NCI-H1930 (cell line): ENCODE results near the gene ADAM12.
"Not testable (repeated sequence)": the region's sequence is repeated elsewhere in the genome, so short reads cannot be mapped to it uniquely, and the experiment has no call there.

Source experiments
- DNase-seq, 2 experiments: peaks; one replicate each; lab custom pipeline; 2025; lab: John Stamatoyannopoulos, UW

ADAM12 gene

DNA sequence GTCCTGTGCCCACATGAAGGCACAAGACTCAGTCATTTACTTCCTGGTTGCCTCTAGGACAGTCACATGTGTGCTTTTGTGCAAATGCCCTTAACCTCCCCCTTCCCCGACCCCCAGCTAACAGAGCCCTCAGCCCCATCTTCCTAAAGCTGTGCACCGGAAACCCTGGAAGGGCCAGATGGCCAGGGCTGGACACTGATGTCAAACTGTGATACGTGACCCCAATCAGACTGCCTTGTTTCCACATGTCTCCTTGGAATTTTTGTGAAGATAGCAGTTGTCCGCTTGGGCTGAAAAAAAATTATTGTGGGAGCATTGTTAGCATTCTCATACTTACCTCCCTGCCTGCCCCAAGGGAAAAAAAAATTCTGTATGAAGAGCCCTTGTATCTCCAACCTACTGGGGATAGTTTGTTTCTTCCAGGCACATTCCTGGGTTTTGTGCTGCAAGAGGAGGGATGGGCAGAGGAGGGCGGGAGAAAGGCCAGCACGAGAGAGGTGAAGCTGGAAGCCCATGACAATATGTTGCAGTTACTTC lies 17.0 kb upstream of the ADAM12 start:
- DNase-seq: no peak

DNA sequence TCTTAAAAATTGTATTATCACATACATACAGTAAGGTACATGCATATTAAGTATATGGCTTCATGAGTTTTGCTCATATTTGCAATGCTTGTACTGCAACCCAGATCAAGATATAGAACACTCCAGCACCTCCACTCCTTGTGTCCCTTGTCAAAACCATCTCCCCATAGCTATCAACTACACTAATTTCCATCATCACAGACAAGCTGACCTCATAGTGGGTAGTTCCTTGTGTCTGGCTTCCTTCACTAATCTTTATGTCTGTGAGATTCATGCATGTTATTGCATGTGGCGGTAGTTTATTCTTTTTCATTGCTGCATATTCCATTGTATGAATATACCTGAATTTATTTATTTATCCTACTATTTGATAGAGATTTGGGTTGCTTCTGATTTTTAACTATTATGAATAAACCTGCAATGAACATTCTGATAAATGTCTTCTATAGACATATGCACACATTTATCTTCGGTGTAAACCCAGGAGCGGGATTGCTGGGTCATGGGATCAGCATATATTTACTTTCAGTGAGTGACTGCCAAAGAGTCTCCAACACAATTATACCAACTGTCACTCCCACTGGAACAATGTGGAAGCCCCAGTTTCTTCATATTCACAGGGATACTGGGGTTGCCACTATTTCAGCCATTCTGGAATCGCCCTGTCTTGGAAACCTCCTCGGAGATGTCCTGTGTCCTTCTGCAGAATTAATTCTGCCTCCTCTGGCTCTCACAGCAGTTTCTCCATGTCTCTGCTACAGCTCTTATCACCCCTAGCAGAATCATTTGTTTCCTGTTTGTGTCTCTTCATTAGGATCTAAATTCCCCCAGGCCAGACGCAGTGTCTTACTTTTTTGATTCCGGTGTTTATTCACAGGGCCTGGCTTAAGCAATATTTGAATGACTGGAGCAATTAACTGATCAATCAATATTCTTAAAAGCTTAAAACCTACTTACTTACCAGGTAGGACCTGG lies 14.7 kb upstream of the ADAM12 start:
- DNase-seq: no peak

DNA sequence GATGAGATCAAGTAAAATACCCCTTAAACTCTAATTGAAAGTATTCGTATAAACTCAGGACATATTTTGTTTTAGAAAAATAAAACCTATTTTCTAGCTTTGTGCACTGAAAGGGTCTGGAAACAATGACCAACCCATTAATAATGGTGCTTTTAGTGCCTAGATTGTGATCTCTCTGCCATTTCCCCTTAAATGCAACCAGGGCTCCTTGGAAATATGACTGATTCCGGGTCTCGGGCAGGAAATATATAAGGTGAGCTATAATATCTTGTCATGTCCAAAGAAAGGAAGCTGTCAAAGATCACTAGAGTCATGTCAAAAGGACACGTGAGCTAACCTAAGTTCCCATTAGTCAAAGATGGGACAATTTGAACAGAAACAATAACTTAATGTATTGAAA lies 12.4 kb upstream of the ADAM12 start:
- no peak for DNase-seq

DNA sequence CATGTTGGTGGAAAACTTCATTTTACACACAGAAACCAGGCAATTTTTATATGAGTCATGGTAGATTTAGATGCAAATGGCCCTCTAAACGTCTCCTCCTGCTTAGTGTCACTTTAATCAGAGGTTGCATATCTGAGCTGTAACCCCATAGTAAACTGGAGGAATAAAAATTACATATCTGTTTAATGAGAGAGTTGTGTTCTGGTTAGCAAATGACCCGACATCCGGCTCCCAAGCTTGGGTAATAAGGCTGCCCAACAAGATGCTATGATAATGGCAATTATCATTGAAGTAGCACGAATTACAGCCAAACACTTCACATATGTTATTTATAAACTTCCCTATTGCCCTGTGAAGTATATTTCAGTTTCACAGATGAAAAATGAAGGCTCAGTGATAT lies 10.6 kb upstream of the ADAM12 start:
- DNase-seq: no peak

DNA sequence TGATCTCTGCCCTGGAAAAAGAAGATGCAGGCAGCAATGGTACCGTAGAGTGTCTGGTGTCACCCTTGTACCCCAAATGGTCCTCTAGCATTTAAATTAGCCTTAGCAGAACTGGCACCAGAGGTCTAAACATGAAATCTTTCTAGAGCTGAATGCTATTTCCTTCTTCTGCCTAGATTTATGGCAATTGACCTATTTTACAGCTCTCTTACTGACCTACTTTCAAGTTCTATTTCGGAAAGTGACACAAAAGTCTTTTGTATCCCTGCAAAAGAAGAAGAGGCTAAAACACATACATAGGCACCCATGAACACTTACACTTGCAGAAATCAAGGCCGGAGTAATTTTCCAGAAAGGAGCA lies 10.1 kb upstream of the ADAM12 start:
- DNase-seq: no peak

DNA sequence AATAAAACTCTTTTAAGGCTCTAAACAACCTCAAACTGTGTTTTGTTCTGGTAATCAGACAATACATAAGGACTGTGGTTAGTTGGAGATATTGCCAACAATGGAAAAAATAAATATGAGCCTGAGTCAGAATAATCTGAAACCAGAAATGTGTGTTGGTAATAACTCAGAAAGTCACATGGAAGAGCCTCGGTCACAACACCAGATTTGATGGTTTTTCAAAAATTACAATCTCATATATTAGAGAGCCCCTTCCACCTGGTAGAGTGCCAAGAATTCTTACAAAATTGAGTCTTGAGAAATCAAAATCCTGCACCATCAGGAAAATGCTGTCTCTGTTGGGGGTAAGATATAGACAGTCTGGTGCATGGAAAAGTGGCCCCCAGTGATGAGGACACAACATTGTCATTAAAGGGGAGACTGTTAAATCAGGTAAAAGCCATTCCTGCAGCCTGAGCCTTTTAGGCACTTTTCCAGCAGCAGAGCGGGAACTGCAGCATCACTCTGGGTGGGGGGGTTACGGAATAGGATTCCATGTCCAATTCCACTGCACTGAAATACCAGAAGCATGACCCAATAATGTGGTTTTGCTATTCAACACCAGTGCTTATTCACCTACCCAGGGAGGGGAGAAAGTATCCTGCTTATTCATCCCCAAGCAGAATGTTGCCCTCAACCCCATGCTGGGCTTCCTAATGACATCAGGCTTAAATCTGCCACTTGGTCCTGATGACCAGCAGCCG lies 9.5 kb upstream of the ADAM12 start:
- DNase-seq: no peak

DNA sequence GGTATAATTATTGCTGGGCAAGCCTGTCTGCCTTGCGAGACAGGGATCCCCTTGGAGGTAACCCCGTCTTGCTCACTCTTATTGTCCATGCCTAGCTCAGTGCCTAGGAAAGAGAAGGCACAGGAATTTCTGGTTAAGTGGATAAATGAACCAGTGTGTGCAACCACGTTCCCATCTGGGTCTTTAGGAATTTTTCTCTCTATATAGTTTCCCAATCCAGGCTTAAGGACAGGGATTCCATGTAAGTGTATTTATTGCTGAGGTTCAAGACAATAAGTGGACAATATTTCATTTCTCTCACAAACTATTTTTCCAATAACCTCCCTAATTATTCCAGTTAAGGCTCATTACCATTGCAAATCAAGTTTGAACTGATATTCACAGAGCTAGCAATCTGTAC lies 8.9 kb upstream of the ADAM12 start:
- no peak for DNase-seq

DNA sequence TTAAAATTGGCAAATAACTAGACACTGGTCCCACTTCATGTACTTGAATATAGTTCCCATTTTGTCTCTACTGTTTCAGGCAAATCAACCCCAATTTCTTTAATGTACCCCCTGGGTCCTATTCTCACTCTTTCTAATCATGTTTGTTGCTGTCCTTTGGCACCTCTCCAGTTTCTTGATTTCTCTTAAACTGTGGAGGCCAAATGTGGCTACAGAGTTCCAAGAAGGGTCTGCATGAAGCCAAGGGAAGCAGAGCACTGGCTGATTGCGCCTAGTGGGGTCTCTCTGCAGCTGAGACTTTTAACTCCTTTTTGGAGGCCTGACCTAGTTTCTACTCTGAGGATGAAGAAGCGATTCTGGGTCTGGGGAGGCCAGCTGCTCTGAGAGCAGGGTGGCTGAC lies 6.7 kb upstream of the ADAM12 start:
- DNase-seq: no peak

DNA sequence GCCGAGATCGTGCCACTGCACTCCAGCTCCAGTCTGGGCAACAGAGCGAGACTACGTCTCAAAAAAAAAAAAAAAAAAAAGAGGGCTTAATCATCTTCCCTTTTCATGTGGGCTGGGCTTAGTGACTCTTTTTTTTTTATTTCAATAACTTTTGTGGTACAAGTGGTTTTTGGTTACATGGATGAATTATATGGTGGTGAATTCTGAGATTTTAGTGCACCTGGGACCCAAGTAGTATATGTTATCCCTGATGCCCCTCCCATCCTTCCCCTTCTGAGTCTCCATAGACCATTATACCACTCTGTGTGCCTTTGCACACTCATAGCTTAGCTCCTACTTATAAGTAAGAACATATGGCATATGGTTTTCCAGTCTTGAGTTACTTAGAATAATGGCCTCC lies 4.8 kb upstream of the ADAM12 start:
- no peak for DNase-seq

DNA sequence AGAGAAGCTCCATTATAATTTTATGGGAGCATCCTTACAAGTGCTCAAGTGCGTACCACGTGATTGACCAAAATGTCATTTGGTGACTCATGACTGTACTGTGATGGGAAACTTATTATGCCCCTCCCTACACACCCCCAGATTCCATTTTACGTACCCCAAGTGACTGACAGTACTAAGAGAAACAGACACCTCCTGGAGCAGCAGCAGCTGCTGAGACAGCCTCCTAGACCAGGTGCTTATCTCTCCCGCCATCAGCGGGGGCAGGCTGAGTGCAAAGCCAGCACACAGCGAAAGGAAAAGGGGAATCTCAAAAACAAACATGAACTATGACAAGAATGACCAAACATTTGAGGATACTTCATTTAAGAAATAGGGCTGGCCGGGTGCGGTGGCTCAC lies 4.2 kb upstream of the ADAM12 start:
- DNase-seq: no peak

DNA sequence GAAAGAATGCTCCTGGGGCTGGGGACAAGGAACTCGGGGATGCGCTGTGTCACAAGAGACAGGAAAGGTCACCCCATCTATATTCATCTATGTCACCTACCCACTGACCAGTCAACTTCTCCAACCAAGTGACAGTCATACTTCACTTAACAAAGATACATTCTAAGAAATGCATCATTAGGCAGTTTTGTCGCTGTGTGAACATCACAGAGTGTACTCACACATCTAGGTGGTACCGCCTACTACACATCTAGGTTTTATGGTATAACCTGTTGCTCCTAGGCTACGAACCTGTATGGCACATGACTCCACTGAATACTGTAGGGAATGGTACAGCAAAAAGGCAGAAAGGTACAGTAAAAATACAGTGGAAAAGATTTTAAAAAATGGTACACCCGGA lies 3.8 kb upstream of the ADAM12 start:
- no peak for DNase-seq

DNA sequence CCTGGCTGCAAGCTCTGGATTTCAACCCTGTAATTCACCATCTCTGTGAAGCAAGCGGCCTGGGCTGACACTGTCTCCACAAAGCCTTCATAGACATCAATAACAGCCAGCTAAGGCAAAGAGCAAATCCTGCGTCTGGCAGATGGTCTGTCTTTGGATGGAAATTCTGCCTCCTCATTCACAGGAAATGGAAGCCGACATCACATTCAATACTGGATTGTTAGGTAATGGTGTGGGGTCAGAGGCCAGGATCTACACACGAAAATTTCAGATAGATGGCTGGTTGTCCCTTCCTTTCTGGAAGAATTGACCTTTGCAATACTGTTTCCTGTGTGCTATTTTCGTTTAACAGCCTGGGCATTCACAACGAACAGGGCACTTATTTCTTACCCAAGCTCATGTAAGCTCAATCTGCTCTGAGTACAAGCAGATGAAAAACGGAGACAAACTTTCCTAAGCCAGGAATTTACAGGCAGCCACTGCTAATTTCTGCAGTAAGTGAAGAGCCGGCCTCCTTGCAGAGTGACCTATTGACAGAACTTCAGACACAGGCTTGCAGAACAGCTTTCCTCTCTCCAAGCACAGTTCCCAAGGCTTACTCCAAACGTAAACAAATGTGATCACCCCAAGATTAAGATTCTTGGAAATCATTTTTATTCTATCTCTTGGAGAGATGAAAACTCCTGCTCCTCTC lies 3.1 kb upstream of the ADAM12 start:
- no peak for DNase-seq

DNA sequence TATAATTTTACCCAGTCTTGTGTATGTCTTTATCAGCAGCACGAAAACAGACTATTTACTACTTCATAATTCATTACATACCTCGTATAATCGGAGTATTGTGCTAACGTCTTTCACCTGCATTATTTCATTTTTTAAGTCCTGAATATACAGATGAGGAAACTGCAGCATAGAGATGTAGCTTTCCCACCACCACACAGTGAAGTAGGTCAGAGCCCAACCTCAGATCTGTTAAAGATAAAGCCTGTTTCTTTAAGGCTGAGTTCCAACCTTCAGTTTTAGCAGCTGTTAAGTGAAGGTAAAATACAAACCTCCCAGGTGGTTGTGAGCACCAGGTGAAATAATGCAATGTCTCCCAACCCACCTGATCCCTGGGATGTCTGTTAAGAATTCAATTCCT lies 2.0 kb upstream of the ADAM12 start:
- no peak for DNase-seq

DNA sequence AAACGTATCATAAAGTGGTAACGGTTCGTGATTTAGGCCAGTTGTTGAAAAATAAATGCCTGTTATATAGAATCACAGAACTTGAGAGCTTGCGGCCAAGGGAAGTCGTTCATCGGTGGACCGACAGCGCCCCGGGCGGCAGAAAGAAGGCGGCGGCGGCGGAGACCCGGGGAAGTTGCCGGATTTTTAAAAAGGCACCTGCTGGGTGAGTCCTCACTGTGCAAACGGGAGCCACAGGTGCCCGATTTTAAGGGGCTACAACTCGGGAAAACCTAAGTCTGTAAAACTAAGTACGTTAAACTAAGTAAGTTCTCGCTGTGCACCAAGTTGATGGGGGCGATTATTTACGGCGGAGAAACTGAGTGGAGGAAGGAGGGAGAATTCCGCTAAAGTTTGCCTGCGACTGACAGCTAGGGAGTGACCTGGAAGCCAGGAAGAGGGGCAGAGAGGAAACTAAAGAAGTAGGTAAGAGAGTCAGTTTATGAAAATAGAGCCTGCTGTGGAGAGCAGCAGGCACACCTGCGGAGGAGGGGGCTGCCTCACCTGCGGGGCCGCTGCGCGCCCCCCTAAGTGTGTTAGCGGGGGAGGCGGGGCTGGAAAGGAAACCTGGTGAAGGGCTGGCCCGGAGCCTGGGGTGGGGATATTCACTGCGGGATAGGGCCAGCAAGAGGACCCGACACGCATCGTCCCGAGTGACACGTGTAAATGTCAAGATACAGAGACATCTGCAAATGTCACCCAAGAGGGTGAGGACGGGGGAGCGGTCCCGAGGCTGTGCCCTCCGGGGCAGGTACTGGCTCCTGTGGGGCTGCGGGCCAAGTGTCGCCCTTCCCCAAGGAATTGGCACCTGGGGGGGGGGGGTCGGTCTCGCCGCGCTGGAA lies 996 bp downstream of the ADAM12 start:
- DNase-seq: no peak

DNA sequence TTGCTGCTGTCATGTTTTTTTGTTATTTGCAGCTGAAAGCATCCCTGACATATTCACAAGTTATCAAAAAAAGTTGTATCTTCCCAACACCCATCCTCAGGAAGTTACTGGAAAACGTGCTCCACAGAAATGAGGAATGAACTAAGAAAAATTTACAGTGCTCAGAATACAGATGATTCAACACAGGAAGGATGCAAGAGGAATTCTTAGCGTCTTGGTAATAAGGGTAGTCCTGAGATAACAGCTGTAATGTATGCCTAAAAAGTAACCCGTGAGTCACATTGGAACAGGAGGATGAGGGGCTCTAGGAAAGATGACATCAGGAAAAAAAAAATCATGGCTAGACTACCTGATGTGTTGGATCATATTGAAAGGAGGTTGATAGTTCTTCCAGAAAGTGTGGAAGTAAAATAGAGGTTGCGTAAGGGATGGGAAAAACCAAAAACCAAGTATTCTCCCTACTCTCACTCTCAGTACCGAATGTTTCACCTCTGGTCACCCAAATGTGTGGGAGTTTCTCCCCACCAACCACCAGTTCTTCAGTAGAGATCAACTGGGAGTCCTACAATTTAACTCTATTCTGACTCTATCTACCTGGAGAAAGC lies 3.9 kb downstream of the ADAM12 start:
- no peak for DNase-seq

DNA sequence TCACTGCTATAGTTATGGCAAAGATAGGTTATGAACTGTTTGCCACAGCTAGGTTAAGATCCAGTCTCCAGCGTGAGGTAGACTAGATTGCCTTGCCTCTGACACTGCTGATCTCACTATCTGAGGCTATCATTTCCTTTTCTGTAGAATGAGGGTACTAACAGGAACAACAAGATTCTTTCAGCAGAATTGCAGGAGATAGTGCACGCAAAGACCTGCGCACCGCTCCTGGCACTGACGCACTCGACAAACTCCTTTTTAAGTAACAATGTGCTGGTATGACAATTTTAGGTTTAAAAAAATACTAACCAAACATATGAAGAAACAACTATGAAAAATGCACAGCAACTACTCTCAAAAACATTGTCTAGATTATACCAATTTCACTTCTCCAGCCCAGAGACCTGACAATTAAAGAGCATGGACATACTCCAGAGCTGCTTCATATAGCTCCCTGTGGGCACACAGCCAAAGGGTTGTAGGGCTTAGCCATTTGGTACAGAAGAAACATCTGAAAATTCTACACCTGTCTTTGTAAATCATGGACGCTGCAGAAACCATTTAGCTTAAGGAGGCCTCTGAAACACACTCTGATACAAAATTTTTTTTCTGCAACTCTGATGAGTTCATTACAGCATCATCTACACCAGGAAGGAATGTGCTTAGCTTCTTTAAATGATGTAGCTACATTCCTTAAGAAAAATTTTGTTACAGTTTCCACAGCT lies 7.8 kb downstream of the ADAM12 start:
- DNase-seq: no peak

DNA sequence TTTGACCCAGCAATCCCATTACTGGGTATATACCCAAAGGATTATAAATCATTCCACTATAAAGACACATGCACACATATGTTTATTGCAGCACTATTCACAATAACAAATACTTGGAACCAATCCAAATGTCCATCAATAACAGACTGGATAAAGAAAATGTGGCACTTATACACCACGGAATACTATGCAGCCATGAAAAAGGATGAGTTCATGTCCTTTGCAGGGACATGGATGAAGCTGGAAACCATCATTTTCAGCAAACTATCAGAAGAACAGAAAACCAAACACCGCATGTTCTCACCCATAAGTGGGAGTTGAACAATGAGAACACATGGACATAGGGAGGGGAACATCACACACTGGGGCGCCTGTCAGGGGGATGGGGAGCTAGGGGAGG lies 9.1 kb downstream of the ADAM12 start:
- DNase-seq: not testable (repeated sequence)

DNA sequence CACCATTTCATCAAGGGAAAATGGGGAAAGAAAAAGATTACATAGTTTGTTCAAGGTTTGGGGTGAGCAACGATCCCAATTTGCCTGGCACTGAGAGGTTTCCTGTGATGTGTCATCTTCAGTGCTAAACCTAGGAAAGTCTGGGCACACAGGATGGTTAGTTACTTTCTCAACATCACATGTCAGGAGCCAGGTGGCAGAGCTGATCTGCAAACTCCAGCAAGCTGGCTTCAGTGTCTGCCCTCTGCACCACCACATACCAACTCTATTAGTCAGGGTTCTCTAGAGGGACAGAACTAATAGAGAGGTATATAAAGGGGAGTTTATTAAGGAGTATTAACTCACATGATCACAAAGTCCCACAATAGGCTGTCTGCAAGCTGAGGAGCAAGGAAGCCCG lies 11.3 kb downstream of the ADAM12 start:
- no peak for DNase-seq

DNA sequence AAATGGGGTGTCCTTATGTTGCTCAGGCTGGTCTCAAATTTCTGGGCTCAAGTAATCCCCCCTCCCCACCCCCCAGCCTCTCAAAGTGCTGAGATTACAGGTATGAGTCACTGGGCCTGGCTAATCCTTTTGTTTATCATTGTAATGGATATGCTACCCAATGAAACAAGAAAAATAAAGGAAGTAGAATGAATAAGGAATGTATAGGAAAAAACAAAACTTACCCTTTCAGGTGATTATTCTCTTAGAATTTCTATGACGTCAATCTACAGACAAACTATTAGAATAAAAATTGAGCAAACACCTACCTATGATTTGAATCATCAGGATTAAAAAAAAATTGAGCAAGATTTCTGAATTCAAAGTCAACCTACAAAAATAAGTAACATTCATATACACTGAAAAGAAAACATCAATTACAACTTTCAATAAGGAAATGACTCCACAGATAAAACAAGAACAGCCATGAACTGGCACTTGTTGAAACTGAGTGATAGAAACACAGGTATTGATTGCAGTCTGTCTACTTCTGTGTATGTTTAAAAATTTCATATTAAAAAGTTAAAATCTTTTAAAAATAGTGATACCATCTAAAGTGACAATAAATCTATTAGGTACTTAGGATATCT lies 12.2 kb downstream of the ADAM12 start:
- DNase-seq: no peak

DNA sequence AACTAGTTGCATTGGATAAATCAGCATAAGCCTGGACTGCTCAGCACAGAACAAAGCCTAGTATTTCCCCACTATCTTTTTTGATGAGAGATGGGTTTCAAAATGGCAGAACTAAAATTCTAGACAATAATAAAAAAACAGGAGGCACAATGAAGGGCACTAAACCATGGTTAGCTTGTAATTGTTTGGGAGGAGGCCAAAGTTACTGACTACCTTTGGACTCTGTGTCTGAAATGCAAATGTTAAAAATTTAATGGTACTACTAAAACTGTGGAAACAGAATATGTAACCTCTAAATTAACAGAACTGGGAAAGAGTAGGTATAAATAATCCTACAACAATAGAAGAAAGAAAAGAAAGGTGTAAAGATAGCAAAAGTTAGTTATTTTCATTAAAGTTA lies 13.0 kb downstream of the ADAM12 start:
- DNase-seq: no peak
